Activated effector memory CD4-positive, alpha-beta T cell treated with anti-CD3 and anti-CD28 coated beads, Interleukin-2, amount 50 U/mL, for 16 hours (primary cell): Measurements from ENCODE around the gene GNAZ.

Experiments used
- DNase-seq: peaks from one replicate; pipeline ENCODE4 v3.0.0-alpha.2; 2020

GNAZ gene

DNA sequence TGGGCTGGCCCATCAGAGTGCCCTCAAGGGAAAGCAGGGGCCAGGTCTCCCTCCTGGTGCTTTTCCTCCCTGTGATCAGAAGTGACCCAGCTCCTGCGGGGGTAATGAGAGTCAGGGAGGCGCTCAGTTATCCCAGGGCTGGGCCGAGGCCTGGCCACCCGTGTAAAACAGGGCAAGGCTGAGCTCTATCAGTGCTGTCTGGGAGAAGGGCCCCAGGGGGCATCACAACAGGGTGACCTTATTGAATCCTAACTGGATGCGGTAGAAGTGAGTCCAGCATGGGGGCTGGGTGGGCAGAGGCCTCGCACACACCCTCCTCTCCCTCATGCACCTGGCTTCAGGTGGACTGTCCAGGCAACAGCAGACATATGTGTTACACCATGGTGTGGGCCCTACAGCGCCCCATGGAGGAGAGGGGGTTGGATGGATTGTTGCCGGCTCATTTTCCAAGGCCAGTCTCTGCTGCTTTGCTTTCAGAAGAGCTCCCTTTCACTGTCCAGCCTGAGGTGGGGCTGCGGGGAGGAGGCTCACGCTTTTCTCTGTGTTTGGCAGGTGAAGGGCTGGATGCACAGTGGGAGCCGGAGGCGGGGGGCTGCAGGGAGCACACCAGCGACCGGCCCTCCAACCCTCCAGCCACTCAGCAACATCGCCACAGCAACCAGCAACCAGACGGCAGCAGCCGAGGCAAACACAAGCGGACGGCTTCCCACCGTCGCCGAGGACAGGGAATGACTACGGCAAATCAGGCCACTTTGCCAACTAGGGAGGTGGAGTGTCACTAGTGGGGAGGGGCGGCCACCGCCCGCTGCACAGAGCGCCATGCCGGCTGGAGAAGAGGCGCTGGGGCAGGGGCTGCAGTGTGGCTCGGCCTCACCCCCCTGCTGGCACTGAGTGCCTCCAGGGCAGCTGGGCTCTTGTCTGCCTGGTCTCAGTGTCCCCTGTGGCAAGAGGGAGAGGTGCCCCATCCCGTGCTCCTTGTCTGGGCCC is 24.7 kb downstream of the GNAZ start:
- DNase-seq: no peak

DNA sequence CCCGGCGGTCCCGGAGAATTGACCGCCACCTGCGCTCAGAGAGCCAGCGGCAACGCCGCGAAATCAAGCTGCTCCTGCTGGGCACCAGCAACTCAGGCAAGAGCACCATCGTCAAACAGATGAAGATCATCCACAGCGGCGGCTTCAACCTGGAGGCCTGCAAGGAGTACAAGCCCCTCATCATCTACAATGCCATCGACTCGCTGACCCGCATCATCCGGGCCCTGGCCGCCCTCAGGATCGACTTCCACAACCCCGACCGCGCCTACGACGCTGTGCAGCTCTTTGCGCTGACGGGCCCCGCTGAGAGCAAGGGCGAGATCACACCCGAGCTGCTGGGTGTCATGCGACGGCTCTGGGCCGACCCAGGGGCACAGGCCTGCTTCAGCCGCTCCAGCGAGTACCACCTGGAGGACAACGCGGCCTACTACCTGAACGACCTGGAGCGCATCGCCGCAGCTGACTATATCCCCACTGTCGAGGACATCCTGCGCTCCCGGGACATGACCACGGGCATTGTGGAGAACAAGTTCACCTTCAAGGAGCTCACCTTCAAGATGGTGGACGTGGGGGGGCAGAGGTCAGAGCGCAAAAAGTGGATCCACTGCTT is 25.5 kb downstream of the GNAZ start:
- no peak for DNase-seq

DNA sequence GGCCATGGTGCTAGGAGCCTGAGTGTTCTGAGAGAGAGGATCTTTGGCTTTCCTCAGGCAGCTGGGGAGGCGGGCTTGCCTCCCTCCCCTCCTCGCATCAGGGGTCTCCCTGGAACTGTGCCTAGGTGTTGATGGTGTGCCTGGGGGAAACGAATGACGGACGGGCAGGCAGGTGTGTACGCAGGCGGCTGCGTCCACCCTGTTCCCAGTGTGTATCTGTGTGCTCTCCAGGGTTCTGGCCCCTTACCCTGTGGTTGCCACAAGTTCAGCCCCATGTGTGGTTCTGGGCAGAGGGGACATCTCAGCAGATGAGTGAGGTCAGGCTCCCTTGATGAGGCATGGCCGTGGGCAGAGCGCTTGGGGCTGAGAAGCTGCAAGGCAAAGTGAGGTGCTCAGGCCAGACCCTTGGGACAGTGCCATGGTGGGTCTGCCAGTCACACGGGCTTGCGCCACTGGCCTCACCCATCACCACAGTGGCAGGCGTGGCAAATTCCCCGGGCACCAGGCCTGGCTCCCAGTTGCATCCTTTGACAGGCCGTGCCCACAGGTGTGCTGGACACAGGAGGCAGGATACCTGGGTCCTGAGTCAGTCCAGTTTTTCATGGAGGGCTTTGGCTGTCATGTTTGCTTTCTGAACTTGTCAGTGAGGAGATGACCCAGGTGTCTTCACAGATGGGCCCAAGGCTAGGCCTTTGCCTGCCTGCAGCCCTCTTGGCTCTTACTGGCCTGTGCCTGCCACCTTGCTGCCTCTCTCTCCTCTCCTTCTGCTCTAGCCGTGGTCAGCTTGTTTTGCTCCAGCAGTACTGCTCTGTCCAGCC is 27.3 kb downstream of the GNAZ start:
- no peak for DNase-seq

DNA sequence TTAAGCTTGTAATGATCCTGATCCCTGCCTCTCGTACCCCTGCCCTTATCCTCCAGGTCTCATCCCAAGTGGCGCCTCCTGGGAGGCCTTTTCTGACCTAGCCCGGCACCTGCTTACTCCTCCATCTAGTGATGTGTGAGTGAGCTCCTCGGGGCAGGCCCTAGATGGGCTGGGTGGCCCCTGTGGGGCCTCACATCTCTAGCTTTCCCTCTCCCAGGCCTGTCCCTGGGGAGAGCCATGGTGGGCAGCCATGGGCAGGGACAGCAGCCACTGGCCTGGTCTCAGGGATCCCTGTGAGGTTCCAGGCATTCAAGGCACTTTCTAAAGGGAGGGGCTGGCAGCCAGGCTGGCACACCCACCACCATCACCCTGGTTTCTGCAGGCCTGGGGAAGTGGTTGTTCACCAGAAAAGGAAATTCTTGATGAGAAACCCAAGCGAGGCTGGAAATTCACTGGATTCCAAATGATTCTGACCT is 27.9 kb downstream of the GNAZ start:
- no peak for DNase-seq

DNA sequence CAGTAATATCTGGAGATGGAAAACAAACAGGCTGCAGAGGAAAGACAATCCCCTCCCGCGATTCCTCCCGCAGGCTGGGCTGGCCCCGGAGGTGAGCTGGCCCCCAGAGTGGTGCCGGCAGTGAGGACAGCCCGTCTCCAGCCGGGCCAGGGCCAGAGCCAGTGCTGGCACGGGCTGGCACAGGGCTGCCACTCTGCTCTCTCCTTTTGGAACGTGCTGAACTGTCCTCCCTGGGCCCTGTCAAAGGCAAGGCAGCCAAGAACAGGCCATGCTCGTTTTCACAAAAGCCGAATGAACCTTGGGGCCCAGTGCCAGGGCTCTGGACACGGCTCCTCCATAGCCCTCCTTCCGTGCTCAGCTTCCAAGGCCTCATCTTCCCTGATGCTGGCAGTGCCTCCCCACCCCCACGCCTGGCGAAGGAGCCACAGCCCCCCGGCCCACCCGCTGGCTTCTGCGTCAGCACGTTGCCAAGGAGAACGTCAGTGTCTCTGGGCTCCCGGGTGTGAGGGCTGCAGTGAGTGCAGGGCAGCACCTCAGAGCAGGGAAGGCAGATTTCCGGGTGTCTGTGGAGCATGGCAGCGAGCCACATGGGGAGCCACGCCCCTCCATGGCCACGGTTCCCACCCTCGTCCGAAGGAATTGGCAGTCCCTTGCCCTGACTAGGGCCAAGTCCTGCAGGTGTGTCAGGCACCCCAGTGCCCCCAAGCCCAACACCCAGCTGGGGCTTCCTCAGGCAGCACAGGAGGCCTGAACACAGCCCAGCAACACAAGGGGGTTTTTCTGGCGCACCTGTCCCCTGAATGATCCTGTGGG is 28.6 kb downstream of the GNAZ start:
- DNase-seq: no peak

DNA sequence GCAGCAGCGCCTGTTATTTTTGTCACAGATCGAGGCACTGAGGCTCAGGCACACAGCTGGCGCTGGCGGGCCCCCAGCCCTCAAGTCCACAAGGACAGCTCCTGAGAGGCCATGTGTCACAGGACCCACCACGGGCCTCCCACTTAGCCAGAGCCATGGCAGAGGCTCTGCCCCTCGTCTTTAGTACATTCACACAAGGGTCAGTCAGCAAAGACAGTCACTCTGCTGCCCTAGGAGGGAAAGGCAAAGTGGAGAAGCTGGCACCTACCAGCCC is 29.1 kb downstream of the GNAZ start:
- DNase-seq: no peak

DNA sequence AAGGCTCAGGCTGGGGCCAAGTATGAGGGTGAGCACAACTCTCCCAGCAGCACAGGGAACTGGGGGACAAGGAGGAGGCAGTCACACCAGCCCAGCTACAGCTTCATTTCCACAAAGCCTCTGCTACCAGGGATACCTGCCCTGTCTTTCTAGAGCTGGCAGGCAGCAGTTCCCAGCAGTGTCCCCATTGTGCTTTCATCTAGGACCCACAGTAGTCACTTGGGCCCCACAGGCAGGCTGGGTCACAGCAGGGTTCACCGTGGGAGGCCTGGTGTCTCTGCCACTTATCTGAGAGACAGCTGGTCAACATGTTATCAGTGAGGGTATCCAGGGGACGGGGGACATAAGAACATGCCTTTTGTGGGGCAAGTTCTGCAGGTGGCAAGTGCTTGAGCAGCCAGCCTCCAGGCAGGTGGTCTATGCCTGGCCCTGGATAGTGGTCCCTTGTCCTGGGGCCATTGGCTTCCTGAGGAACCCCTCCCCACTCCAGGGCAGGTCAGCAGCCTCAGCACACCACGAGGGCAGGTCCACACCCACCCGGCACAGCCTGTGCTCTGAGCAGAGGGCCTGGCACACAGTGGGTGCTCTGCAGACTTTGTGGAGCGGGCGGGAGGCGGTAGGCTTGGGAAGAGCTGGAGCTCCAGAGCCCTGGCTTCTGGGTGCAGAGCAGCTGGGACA is 29.9 kb downstream of the GNAZ start:
- no peak for DNase-seq

DNA sequence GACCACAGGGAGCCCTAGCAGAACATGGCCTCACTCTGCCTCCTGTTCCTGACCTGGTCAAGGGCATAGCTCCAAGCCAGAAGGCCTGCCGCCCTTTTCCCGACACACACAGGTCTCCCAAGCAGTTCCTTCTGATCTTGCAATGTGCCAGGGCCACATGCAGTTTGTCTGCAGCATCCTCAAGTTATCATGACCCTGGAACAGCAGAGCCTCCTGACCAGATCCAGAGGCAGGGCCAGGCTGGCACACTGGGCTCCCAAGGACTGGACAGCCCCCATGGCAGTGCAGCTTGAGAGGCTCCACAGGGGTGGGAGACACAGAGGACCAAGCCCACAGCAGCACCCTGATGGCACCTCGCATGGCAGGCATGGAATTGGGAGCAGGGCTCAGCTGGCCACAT is 31.2 kb downstream of the GNAZ start:
- DNase-seq: no peak

DNA sequence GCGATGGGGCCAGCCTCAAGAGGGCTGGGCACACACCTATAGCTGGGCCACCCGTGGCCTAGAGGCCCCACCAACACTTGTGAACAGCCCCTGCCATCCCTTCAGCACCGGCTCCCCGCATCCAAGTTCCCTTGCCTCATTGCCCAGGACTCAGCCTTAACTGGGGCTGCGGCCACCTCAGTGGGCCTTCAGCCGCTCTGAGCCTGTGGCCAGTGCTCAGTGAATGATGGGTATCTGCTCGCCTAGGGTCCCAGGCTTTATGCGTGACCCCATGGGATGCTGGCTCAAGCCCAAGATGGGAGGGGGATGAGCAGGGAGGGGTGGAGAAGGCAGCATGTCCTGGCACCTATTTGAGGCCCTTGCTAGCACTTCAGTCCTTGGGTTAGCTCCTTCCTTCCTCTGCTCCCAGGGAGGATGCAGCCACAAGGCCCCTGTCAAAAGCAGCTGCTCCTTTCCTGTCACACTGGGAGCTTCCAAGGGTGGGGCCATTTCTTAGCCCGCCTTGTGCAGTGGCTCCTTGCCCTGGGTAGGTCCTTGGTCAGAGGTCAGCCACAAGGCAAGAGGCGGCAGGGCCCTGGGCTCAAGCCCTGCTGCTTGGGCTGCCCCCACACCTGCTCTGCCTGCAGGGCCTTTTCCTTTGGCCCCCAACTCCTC is 31.8 kb downstream of the GNAZ start:
- no peak for DNase-seq

DNA sequence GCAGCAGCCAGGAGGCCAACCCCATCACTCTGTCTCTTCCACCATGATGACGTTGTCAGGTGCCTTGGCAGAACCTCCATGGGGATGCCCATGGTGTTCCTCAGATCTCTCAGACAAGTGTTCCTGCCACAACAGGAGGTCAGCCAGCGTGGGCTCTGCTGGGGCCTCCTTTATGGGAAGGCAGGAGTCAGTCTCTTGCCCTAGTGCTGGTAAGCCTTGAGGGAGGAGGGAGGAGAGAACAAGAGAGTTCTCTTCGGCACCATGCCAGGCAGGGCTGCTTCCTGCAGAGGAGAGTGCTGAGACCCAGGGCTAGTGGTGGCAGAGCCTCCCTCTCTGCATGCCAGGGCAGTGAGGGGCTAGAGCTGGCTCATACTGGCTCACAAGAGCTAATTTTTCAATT is 32.5 kb downstream of the GNAZ start:
- no peak for DNase-seq

DNA sequence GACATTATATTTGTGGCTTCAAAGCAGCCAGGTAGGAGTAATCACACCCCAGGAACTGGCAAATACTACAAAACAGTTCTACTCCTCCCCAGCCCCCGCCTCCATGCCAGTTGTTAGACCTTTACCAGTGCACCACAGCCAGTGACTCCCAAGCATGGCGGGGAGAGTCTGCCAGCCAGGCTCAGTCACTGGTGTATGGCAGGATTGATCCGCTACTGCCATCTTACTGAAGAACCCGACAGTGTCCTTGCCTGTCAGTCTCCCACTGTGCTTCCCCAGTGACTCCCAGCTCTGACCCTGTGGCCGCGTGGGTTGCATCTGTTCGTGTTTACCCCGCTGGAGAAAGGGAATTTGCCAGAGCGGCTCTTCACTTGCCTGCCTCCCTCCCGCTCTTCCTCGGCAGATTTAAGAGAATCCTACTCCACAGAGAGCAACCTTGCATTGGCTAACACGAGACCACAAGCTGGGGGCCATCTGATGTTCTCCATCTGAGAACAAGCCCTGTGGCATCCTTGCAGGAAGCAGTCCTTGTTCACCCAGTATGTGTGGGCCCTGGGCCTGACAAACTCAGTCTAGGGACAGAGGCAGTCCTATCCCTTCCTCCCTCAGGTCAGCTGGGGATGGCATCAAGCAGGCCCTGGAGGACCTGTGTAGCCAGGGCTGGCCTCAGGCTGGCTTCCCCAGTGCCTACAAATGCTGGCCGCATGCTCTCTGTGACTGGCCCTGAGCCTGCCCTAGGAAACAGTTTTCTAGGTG is 33.1 kb downstream of the GNAZ start:
- DNase-seq: no peak

DNA sequence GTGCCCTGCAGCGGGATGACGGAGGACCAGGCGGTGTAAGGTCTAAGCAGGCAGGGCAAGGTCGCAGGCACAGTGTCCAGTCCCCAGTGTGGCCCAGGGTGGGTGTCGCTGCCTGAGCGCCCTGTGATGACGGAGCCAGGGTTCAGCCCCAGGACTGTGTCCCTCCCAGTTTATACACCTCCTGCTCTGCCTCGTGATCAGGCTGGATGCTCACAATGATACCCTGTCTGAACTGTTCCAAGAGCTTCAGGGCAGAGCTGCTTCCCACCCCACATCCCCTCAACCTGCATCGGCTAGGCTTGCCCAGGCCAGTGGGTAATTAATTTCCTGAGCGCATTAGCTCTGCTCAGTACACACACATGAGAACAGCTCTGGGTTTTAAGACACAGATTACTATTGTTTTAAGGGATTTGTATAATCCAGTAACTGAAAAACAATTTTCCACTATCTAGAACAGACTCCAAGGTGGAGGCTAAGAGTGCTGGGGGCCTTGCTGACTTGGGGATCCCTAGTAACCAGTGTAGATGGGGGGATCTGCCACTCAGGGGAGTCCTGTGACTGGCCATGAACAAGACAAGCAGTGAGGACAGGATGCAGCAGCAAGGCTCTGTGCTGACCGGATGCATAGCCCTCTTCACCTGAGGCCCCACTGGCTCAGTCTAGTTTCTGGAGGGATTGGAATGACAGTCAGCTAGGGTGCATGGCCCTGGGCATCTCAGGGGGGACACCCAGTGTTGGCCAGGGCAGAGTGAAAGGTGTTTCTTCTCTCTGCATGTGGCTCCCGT is 34.1 kb downstream of the GNAZ start:
- no peak for DNase-seq

DNA sequence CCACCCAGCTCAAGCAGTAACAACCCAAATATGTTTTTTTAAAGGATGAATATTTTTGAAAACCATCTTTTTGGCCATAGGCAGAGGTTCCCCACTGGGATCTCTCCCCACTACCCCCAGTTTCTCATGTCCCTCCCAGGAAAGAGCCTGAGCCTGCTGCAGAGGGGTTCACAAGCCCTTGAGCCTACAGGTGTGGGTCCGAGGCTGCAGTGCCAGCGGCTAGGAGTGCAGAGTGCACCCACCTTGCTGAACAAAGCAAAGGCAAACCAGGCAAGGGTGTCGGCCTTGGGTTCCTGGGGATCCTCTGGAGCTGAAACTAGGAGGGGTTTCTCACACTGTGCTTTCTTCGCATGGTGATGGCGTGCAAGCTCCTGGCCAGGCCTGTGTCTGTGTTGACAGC is 35.0 kb downstream of the GNAZ start:
- DNase-seq: no peak

DNA sequence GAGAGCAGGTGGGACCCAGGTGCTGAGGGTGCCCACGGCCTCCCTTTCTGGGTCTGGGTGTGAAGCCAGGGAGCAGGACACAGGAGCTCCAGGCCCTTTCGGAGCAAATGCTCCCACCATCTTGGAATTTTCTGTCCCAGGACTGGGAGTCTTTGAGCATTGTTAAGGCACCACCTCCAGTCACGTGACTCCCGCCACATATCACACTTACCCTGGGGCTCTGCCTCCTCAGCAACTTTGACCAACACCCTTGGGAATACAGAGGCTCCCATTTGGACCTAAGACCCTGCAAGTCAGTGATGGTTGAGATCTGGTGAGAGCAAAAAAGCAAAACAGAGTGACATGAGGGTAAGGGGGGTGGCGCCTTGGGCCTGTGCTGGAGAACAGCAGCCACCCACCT is 35.6 kb downstream of the GNAZ start:
- no peak for DNase-seq

DNA sequence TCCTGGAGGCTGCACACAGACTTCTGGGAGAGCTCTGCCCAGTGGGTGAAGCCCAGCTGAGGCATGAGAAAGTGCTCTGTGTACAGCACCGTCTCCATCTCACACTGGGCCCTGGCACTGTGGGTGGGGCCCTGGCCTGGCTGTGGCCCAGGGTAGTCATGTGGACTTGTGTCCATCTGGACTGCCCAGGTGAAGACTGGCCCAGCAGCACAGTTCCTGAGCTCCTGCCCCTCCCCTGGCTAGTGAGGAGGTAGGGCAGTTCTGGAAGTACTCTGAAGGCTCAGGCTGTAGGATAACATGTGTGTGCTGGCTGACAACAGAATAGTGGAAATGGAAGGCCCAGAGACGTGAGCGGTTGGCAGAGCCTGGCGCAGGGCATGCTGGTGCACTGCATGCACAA is 36.0 kb downstream of the GNAZ start:
- no peak for DNase-seq

DNA sequence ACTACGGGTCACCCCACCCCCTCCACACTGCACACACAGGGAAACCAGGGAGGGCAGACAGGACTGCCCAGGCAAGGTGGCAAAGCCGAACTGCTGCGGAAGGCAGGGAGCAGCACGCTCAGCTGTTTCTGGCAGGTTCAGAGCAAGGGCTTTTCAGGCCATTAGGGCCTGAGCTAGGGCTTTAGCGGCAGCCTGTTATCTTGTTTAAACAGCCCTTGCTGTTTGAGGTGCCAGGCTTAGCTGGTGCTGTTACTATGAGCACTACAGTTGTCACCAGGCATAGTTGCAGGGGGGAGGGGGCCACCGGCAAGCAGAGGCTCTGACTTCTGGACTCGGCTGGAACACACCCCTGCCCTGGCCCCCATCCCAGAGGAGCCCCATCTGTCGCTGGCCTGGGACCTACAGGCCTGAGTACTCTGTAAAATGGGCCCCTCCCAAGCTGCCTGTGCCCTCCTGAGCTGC is 36.6 kb downstream of the GNAZ start:
- DNase-seq: no peak

DNA sequence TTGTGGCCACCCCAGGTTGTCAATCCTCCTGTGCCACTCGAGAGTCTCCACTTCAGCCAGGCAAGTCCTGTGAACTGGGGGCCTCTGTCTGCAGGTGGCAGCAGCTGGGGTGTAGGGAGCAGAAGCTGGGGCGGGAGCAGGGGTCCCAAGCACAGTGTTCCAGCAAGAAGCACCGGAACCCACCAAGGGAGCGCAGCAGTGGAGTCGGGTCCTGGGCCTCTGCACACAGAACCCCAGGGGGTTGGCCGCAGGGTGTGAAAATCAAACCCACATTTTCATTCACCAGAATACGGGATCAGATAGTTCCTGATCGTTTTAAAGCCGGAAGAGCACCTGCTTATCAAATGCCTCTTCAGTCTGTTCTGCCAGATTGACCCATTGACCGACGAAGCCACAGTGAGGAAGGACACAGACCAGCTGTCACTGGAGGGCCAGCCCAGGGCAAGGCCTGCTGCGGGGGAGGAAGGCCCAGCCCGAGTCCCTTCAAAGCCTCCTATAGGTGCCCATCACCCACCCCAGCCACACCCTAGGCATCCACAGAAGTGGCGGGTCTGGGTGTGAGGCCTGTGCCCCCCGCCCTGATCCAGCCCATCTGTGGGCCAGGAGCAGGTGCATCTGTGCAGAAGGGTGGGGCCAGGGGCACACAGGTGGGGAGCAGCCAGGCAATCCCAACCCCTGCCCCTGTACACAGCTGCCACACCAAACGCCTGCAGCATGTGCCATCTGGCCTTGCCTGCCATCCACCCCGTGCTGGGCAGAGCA is 37.3 kb downstream of the GNAZ start:
- no peak for DNase-seq

DNA sequence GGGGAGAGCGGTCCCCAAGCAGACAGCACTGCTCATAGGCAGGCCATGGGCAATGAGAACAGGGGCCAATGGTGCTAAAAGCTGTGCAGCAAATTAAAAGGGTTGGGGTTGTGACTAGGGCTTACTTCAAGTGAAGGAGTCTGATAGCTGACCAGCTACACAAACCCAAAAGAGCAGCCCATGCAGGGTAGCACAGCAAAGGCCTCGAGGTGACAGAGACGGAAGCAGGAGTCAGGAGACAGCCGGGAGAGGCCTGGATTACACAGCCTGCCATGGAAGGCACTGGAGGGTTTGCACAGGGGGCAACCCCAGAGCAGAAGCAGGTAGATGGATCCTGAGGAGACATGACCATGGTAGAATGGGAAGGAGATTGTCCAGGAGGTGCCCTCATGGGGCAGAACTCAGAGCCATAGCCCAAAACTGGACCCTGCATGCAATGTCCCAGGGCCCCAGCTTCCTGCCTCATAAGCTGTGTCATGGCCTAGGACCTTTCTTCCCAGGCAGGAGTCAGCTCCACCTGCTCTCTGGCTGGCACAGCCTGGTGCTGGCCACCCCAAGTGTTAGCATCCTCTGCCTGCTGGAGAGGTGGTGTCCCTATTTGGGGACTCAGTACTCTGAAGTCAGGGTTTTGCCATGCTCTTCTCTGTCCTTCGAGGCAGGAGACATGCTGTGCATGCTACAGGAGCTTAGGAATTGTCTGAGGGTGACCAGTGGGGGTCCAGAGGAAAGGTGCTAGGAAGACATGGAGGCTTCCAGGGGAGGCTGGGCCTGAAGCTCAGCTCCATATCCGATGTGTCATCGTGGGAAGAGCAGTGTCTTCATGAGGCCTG is 38.1 kb downstream of the GNAZ start:
- no peak for DNase-seq

DNA sequence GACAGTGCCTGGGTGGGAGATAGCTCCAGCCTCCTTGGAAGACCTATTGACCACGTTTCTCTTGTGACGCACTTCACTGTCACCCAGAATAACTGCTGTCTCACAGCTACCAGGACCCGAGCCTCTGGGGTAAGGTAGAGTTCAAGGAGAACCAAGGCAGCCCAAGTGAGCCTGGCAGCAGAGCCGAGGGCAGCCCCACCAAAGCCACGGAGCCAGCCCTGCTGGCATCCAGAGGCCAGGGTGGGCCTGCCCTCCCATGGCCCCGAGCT is 38.7 kb downstream of the GNAZ start:
- DNase-seq: no peak
